Muscle of leg (tissue), 11 donors: ENCODE results near the gene TH. TPM values are rescaled to one million over a fixed set of nuclear protein-coding genes. Genes with fewer than 3 reads are reported as not detected.

Experiments
- DNase-seq: peaks from one replicate; pipeline ENCODE4 v3.0.0; 2013
- H3K27ac ChIP-seq: one replicate; pipeline ENCODE4 v1.5.1; 2013; ENCODE audit warnings: mild to moderate bottlenecking, low read length, control low read depth
- H3K27me3 ChIP-seq: one replicate; pipeline ENCODE4 v1.6.1; 2013; ENCODE audit warnings: low read length; ENCODE audit not compliant: control insufficient read depth, insufficient read depth
- H3K36me3 ChIP-seq: one replicate; pipeline ENCODE4 v1.6.1; 2013; ENCODE audit warnings: low read length; ENCODE audit not compliant: control insufficient read depth, insufficient read depth
- H3K4me1 ChIP-seq: one replicate; pipeline ENCODE4 v1.6.1; 2013; ENCODE audit warnings: low read length; ENCODE audit not compliant: control insufficient read depth, insufficient read depth
- H3K4me3 ChIP-seq: one replicate; pipeline ENCODE4 v1.5.1; 2013; ENCODE audit warnings: low read length, control low read depth
- H3K9me3 ChIP-seq: replicated peaks from 2 replicates; pipeline ENCODE4 v1.6.1; 2013; ENCODE audit warnings: low read depth, low read length; ENCODE audit not compliant: control insufficient read depth
- WGBS: methylation state at CpG from one replicate; pipeline ENCODE4 v1.1.5; 2013; ENCODE audit warnings: missing lambda C conversion rate; ENCODE audit not compliant: insufficient coverage; 5-methylcytosine and 5-hydroxymethylcytosine counted together
- polyA plus RNA-seq, 8 donors: library from polyadenylated mRNA; unstranded; fragments of 120-200 nt; gene quantifications; one replicate each; pipeline versions ENCODE4 v1.2.1 to v1.2.3, GENCODE V29; 2013; ENCODE audit warnings: inconsistent platforms in 1 of 8, low replicate concordance in 1 of 8; ENCODE audit not compliant: insufficient read length in 8 of 8, insufficient read depth in 1 of 8
- total RNA-seq: library from RNA; stranded (reverse); fragments of 120-200 nt; gene quantifications from one replicate; pipeline ENCODE4 v1.2.4, GENCODE V29; 2013

TH gene
- total and polyA plus RNA-seq, 9 donors = 0.33 to 1.2 (median 0.58) TPM

- Histone ChIP-seq H3K4me3 (no peak overlapping the region), H3K27me3 (peaks cover 5% of the 10 kb centered on the region), H3K36me3 (no peaks in the 10 kb centered on the region), H3K27ac (no peak overlapping the region), H3K9me3 (no peaks in the 10 kb centered on the region), H3K4me1 (peaks cover 20% of the 10 kb centered on the region)
- 68% methylated on average over 24 of the region's 24 CpGs for WGBS
- DNase-seq = no peak
Observed at GRCh38 chr11:2207773-2208621, 36.4 kb upstream of the TH start.

GRCh38 chr11:2207212-2207611 lies 35.6 kb upstream of the TH start:
- peaks cover 6% of the 10 kb centered on the region for H3K27me3 ChIP-seq
- H3K4me1 ChIP-seq = peaks cover 14% of the 10 kb centered on the region
- H3K36me3 ChIP-seq = no peaks in the 10 kb centered on the region
- H3K9me3 ChIP-seq = no peaks in the 10 kb centered on the region
- 79% methylated on average over 9 of the region's 11 CpGs for WGBS
- DNase-seq = no peak
- H3K4me3 ChIP-seq = no peak overlapping the region
- no peak overlapping the region for H3K27ac ChIP-seq

- DNase-seq = no peak
- no peak overlapping the region for H3K4me3 ChIP-seq
- peaks cover 6% of the 10 kb centered on the region for H3K27me3 ChIP-seq
- peaks cover 8% of the 10 kb centered on the region for H3K4me1 ChIP-seq
- no peaks in the 10 kb centered on the region for H3K36me3 ChIP-seq
- WGBS = 43% methylated on average over 1 of the region's 12 CpGs
- no peaks in the 10 kb centered on the region for H3K9me3 ChIP-seq
- no peak overlapping the region for H3K27ac ChIP-seq
Observed at GRCh38 chr11:2205981-2206690, 34.5 kb upstream of the TH start.

GRCh38 chr11:2205214-2205720 lies 33.7 kb upstream of the TH start:
- Histone ChIP-seq H3K4me1 (no peaks in the 10 kb centered on the region), H3K9me3 (no peaks in the 10 kb centered on the region), H3K27me3 (peaks cover 6% of the 10 kb centered on the region), H3K4me3 (no peak overlapping the region), H3K36me3 (no peaks in the 10 kb centered on the region), H3K27ac (no peak overlapping the region)
- WGBS = 71% methylated on average over 1 of the region's 1 CpG
- no peak for DNase-seq

GRCh38 chr11:2204361-2205213 lies 33.0 kb upstream of the TH start:
- WGBS = 61% methylated on average over 19 of the region's 21 CpGs
- Histone ChIP-seq H3K4me3 (no peak overlapping the region), H3K4me1 (no peaks in the 10 kb centered on the region), H3K27ac (no peak overlapping the region), H3K9me3 (no peaks in the 10 kb centered on the region), H3K36me3 (no peaks in the 10 kb centered on the region), H3K27me3 (peaks cover 6% of the 10 kb centered on the region)
- no peak for DNase-seq

GRCh38 chr11:2203440-2204259 lies 32.0 kb upstream of the TH start:
- no peak for DNase-seq
- H3K4me1 ChIP-seq = no peaks in the 10 kb centered on the region
- no peaks in the 10 kb centered on the region for H3K9me3 ChIP-seq
- peaks cover 6% of the 10 kb centered on the region for H3K27me3 ChIP-seq
- whole genome bisulfite sequencing = 82% methylated on average over 15 of the region's 23 CpGs
- H3K27ac ChIP-seq = no peak overlapping the region
- no peaks in the 10 kb centered on the region for H3K36me3 ChIP-seq
- H3K4me3 ChIP-seq = no peak overlapping the region

GRCh38 chr11:2202900-2203439 lies 31.4 kb upstream of the TH start:
- Histone ChIP-seq H3K36me3 (no peaks in the 10 kb centered on the region), H3K27ac (no peak overlapping the region), H3K9me3 (no peaks in the 10 kb centered on the region), H3K4me1 (no peaks in the 10 kb centered on the region), H3K4me3 (no peak overlapping the region), H3K27me3 (peaks cover 6% of the 10 kb centered on the region)
- DNase-seq = no peak
- whole genome bisulfite sequencing = 57% methylated on average over 9 of the region's 10 CpGs

- 38% methylated on average over 18 of the region's 29 CpGs for WGBS
- H3K36me3 ChIP-seq = no peaks in the 10 kb centered on the region
- H3K4me3 ChIP-seq = no peak overlapping the region
- H3K4me1 ChIP-seq = no peaks in the 10 kb centered on the region
- no peaks in the 10 kb centered on the region for H3K9me3 ChIP-seq
- no peak for DNase-seq
- H3K27ac ChIP-seq = no peak overlapping the region
- H3K27me3 ChIP-seq = peaks cover 3% of the 10 kb centered on the region
Observed at GRCh38 chr11:2202071-2202899, 30.7 kb upstream of the TH start.
